Panc1 (cell line): Measurements from ENCODE around the gene TENT4B. TPM values are rescaled to one million over a fixed set of nuclear protein-coding genes. Genes with fewer than 3 reads are reported as not detected.
A peak's percentile ranks its signal among the peaks of the same experiment; 100 is the strongest.

Experiments
- ATAC-seq: fragments of 200-7000 bp; cut with Tn5 transposase; 2 replicates; pipeline ENCODE4 v1.9.1; 2020; ENCODE audit warnings: mild to moderate bottlenecking, moderate library complexity
- BruUV-seq: library from RNA; stranded (reverse); fragments of 400-500 nt; replicated peaks from 2 replicates; lab custom pipeline; 2021; lab: Mats Ljungman, UMichigan
- CTCF ChIA-PET: fragments of 300-600 bp; sonication (Branson Sonifier 250); formaldehyde crosslinking; loops from one replicate; lab custom pipeline; 2022; ENCODE audit warnings: antibody characterized with exemption; lab: Charles Lee
- POLR2A ChIA-PET: fragments of 300-600 bp; sonication (Branson Sonifier 250); formaldehyde crosslinking; loops from one replicate; lab custom pipeline; 2022; ENCODE audit warnings: antibody characterized with exemption; lab: Charles Lee
- DNase-seq: peaks from one replicate; pipeline ENCODE4 v3.0.0-alpha.2; 2010; ENCODE audit warnings: low read depth, low spot score
- H3K27ac ChIP-seq: 2 replicates; pipeline ENCODE4 v1.5.1; 2011; ENCODE audit warnings: mild to moderate bottlenecking, low read length, inconsistent platforms
- H3K27me3 ChIP-seq: fragments of 200-500 bp; sonication (Bioruptor generic); 2 replicates; pipeline ENCODE4 v1.6.0; 2014; ENCODE audit warnings: low read length, inconsistent platforms; ENCODE audit not compliant: control insufficient read depth, insufficient read depth
- H3K36me3 ChIP-seq: fragments of 200-500 bp; sonication (Bioruptor generic); 2 replicates; pipeline ENCODE4 v1.5.1; 2014; ENCODE audit warnings: inconsistent platforms, mild to moderate bottlenecking, low read length, moderate library complexity; ENCODE audit not compliant: control insufficient read depth, insufficient read depth
- H3K4me1 ChIP-seq: 2 replicates; pipeline ENCODE4 v1.5.1; 2011; ENCODE audit warnings: inconsistent platforms, mild to moderate bottlenecking, low read length, moderate library complexity; ENCODE audit not compliant: control insufficient read depth, insufficient read depth
- H3K4me3 ChIP-seq, 2 experiments: 2 replicates each; pipeline ENCODE4 v1.5.1; 2011 to 2012; ENCODE audit warnings: low read depth in 2 of 2, low read length in 2 of 2, mild to moderate bottlenecking in 2 of 2, inconsistent platforms in 1 of 2, moderate library complexity in 1 of 2
- H3K9me3 ChIP-seq: fragments of 200-500 bp; sonication (Bioruptor generic); 2 replicates; pipeline ENCODE4 v1.5.1; 2014; ENCODE audit warnings: low read depth, mild to moderate bottlenecking, inconsistent platforms, low read length, moderate library complexity; ENCODE audit not compliant: control insufficient read depth, insufficient read depth
- POLR2AphosphoS5 ChIP-seq: IDR thresholded peaks from 2 replicates; pipeline ENCODE4 v1.6.1; 2012; ENCODE audit warnings: mild to moderate bottlenecking, low read depth, low read length, moderate library complexity
- SIN3A ChIP-seq: IDR thresholded peaks from 2 replicates; pipeline ENCODE4 v1.6.1; 2012; ENCODE audit warnings: low read depth, mild to moderate bottlenecking, low read length, moderate library complexity, borderline replicate concordance; ENCODE audit not compliant: insufficient read depth
- TCF7L2 ChIP-seq: IDR thresholded peaks from 2 replicates; pipeline ENCODE4 v1.6.1; 2011; ENCODE audit warnings: mild to moderate bottlenecking, low read depth, low read length, inconsistent platforms
- in situ Hi-C: cut with HindIII; loops from 2 replicates; pipeline ENCODE4 v1.10.0; 2016; ENCODE audit warnings: low sequenced_read_pairs, low pct_unique_long_range_greater_than_20kb
- intact Hi-C: fragments of 100-400 bp; cut with micrococcal nuclease; formaldehyde crosslinking; loops from one replicate; pipeline ENCODE4 v1.10.0; 2022; ENCODE audit not compliant: unreplicated experiment
- total RNA-seq: library from RNA; stranded (reverse); gene quantifications from one replicate; pipeline ENCODE4 v1.2.1, GENCODE V29; 2021; ENCODE audit not compliant: unreplicated experiment
- TF ChIP-seq, protein P1 (sequence below), 2 experiments: IDR thresholded peaks; 2 replicates each; pipeline ENCODE4 v1.6.1; 2011 to 2012; ENCODE audit warnings: low read depth in 2 of 2, control low read depth in 1 of 2, low read length in 1 of 2, mild to moderate bottlenecking in 1 of 2, moderate library complexity in 1 of 2; ENCODE audit not compliant: insufficient read depth in 1 of 2
- TF ChIP-seq, protein P2 (sequence below): fragments of 450-650 bp; IDR thresholded peaks from 2 replicates; pipeline ENCODE4 v1.5.1; 2017; ENCODE audit warnings: mild to moderate bottlenecking

TENT4B gene
- total RNA-seq, 1 experiment from 2014 or later, result 9.7 TPM

DNA sequence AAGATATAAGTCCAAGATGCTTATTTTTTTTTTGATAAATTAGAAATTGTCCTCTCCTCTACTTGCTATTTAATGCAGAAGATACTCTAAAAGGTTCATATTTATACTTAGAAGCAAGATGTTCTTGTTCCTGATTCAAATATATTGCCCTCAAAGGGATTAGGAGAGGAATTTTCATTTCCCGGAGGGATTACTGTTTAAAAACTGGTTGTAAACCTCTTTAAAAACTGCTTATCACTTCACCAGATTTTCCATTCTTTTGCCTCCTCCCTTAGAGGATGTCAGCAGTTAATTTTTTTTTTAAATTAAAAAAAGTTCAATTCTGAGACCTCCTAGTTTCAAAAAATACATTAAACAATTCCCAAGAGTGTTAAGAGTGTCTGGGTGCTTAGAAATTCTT lies 2.8 kb downstream of the TENT4B start:
- peak overlapping the region in 1 of 2 experiments; percentile 63; a peak in 2 of 4 replicates for H3K4me3 ChIP-seq
- CTCF ChIA-PET, result interaction anchor here (0.8 kb wide), 1 partner anchor 131 kb away, joined by 3 read pairs; the partner anchor contains the start of gene CNEP1R1

DNA sequence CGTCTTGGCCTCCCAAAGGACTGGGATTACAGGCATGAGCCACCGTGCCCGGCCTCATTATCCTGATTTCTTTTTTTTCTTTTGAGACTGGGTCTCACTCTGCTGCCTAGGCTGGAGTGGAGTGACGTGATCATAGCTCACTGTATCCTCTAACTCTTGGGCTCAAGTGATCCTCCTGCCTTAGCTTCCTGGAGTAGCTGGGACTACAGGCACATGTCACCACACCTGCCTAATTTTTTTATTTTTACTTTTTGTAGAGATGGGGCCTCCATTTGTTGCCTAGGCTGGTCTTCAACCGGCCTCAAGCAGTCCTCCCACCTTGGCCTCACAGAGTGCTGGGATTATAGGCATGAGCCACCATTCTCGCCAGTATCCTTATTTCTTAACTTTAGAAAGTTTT lies 3.5 kb downstream of the TENT4B start:
- BruUV-seq, result no TSS peak
- Histone ChIP-seq H3K36me3 (no peaks in the 10 kb centered on the region), H3K4me3 (no peak overlapping the region), H3K4me1 (peaks cover 6% of the 10 kb centered on the region), H3K27me3 (no peaks in the 10 kb centered on the region), H3K27ac (no peak overlapping the region), H3K9me3 (no peaks in the 10 kb centered on the region)
- ATAC-seq (no peak), DNase-seq (no peak)
- intact Hi-C loops, result no loop called here
- CTCF ChIA-PET, result no interaction called here
- in situ Hi-C loops, result no loop called here
- TF ChIP-seq, protein P1, sequence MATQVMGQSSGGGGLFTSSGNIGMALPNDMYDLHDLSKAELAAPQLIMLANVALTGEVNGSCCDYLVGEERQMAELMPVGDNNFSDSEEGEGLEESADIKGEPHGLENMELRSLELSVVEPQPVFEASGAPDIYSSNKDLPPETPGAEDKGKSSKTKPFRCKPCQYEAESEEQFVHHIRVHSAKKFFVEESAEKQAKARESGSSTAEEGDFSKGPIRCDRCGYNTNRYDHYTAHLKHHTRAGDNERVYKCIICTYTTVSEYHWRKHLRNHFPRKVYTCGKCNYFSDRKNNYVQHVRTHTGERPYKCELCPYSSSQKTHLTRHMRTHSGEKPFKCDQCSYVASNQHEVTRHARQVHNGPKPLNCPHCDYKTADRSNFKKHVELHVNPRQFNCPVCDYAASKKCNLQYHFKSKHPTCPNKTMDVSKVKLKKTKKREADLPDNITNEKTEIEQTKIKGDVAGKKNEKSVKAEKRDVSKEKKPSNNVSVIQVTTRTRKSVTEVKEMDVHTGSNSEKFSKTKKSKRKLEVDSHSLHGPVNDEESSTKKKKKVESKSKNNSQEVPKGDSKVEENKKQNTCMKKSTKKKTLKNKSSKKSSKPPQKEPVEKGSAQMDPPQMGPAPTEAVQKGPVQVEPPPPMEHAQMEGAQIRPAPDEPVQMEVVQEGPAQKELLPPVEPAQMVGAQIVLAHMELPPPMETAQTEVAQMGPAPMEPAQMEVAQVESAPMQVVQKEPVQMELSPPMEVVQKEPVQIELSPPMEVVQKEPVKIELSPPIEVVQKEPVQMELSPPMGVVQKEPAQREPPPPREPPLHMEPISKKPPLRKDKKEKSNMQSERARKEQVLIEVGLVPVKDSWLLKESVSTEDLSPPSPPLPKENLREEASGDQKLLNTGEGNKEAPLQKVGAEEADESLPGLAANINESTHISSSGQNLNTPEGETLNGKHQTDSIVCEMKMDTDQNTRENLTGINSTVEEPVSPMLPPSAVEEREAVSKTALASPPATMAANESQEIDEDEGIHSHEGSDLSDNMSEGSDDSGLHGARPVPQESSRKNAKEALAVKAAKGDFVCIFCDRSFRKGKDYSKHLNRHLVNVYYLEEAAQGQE (IDR thresholded peaks at IDR 0.05; ENCODE audit: insufficient read depth in 1 of 2, low read depth in 2 of 2, low read length in 1 of 2), result no peak
- TF ChIP-seq, protein P2, sequence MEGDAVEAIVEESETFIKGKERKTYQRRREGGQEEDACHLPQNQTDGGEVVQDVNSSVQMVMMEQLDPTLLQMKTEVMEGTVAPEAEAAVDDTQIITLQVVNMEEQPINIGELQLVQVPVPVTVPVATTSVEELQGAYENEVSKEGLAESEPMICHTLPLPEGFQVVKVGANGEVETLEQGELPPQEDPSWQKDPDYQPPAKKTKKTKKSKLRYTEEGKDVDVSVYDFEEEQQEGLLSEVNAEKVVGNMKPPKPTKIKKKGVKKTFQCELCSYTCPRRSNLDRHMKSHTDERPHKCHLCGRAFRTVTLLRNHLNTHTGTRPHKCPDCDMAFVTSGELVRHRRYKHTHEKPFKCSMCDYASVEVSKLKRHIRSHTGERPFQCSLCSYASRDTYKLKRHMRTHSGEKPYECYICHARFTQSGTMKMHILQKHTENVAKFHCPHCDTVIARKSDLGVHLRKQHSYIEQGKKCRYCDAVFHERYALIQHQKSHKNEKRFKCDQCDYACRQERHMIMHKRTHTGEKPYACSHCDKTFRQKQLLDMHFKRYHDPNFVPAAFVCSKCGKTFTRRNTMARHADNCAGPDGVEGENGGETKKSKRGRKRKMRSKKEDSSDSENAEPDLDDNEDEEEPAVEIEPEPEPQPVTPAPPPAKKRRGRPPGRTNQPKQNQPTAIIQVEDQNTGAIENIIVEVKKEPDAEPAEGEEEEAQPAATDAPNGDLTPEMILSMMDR, result no peak
- TF ChIP-seq POLR2AphosphoS5 (no peak), SIN3A (no peak), TCF7L2 (no peak)
- POLR2A ChIA-PET, result no interaction called here

More for the DNA sequence above, 2.8 kb downstream of the TENT4B start:
- POLR2A ChIA-PET, result no interaction called here
- no peaks in the 10 kb centered on the region for H3K36me3 ChIP-seq
- H3K9me3 ChIP-seq, result no peaks in the 10 kb centered on the region
- H3K4me1 ChIP-seq, result peaks cover 6% of the 10 kb centered on the region
- no peak for TF ChIP-seq SIN3A
- TF ChIP-seq, protein P2, result no peak
- ATAC-seq (no peak), DNase-seq (no peak)
- H3K27me3 ChIP-seq, result no peaks in the 10 kb centered on the region
- intact Hi-C loops, result no loop called here
- no TSS peak for BruUV-seq
- in situ Hi-C loops, result no loop called here
- no peak overlapping the region for H3K27ac ChIP-seq
